CD4-positive, alpha-beta T cell treated with Interleukin-4 for 1 hour (primary cell): ENCODE results near the gene ECPAS.
"Not testable (repeated sequence)": the region's sequence is repeated elsewhere in the genome, so short reads cannot be mapped to it uniquely, and the experiment has no call there.

Experiments used
- DNase-seq, 2 donors: peaks; one replicate each; pipeline ENCODE4 v3.0.0-alpha.2; 2020 to 2022

The ECPAS gene

GRCh38 chr9:111412280-111412679 lies 71.9 kb downstream of the ECPAS start:
- no peak for DNase-seq

DNA sequence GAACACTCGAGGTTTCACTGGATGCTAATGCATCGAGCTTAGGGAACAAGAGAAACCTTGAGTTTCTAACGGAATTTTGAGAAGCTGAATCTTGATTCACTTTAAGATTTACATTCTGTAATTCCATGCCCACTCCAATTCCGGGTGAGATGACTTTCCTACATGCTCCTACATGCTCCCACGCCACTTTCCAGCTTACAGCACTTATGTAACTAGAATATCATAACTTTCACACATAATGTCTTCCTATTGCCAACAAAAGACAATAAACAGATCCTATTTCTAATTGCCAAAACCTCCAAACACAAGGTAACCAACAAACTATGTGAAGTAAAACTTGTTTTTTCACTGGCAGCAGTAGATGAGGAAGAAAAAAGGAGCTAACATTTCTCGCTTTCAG lies 72.9 kb downstream of the ECPAS start:
- no peak for DNase-seq

GRCh38 chr9:111407813-111408212 lies 76.4 kb downstream of the ECPAS start:
- DNase-seq = no peak

GRCh38 chr9:111405701-111406100 lies 78.5 kb downstream of the ECPAS start:
- no peak for DNase-seq

DNA sequence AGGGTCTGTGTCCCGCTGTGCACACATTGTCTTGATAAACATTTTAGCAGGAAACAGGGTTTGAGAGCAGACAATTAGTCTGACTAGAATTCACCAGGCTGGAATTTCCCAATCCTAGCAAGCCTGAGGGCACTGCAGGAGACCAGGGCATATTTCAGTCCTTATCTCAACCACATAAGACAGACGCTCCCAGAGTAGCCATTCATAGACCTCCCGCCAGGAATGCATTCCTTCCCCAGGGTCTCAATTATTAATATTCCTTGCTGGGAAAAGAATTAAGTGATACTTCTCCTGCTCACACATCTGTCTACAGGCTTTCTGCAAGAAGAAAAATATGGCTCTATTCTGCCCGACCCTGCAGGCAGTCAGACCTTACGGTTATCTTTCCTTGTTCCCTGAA lies 82.7 kb downstream of the ECPAS start:
- DNase-seq = not testable (repeated sequence)

DNA sequence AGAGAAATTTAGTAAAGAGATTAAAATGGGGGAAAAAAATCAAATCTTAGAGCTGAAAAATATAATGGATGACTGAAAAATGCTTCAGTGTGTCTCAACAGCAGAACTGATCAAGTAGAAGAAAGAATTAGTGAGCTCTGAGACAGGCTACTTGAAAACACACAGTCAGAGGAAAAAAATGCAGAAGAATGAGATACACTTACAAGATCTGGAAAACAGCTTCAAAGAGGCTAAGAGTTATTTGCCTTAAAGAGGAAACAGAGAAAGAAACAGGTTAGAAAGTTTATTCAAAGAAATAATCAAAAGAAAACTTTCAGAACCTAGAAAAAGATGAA lies 83.7 kb downstream of the ECPAS start:
- no peak for DNase-seq

GRCh38 chr9:111399772-111400563 lies 84.2 kb downstream of the ECPAS start:
- DNase-seq = no peak

DNA sequence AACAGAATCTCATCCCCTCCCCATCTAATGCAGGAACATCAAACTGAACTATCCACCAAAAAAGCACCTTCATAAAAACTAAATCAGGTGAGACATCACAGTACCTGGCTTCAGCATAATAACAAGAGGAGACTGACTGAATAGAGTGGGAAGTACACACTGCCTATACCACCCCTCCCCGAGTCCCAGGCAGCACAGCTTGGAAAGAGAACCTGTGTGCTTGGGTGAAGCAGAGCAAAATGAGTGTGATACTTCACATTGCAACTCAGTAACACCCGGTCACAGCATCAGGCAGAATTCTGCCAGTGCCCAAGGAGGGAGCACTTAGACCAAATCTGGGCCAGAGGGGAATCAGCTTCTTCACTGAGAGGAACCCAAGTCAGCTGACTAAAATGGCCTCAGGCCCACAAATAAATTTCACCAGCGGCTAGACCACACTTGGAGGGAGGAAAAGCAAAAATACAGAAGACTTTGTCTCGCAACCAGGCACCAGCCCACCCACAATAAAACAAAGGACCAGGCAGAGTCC lies 84.9 kb downstream of the ECPAS start:
- DNase-seq = no peak

DNA sequence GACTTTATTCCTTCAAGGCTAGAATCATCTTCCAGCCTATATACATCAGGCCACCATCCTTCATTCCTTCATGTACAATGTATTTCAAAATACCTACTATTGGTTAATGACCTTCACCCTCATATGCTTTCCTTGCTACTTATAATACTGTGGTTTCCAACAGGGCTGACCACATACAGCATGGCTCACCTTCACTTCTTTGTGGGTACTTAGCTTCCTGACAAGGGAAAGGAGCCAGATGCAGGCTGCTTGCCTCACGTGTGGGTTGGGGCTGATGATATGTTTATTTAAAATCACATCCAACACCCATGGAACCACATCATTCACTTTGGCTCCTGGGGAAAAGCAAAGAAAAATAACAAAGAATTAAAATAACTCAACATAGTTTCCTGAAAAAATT lies 90.2 kb downstream of the ECPAS start:
- no peak for DNase-seq

DNA sequence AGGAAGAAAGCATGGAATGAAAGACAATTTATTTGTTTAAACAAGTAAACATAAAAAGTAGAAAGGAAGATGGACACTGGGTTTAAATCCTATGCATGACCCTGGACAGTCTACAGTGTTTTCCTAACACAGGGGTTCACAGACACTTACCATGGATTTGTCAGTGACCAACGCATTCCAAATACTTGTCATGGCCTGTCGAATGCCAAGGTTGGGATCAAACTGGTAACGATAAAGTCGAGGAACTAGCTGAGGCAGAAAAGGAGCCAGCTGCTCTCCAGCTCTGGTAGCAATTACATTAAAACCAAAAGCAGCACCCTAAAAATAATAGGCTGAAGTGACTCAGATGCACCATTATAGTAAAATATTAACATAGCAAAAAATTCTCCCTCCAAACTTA lies 94.8 kb downstream of the ECPAS start:
- no peak for DNase-seq

GRCh38 chr9:111386386-111386785 lies 97.8 kb downstream of the ECPAS start:
- DNase-seq = no peak

GRCh38 chr9:111381006-111381405 lies 103.2 kb downstream of the ECPAS start:
- no peak for DNase-seq

DNA sequence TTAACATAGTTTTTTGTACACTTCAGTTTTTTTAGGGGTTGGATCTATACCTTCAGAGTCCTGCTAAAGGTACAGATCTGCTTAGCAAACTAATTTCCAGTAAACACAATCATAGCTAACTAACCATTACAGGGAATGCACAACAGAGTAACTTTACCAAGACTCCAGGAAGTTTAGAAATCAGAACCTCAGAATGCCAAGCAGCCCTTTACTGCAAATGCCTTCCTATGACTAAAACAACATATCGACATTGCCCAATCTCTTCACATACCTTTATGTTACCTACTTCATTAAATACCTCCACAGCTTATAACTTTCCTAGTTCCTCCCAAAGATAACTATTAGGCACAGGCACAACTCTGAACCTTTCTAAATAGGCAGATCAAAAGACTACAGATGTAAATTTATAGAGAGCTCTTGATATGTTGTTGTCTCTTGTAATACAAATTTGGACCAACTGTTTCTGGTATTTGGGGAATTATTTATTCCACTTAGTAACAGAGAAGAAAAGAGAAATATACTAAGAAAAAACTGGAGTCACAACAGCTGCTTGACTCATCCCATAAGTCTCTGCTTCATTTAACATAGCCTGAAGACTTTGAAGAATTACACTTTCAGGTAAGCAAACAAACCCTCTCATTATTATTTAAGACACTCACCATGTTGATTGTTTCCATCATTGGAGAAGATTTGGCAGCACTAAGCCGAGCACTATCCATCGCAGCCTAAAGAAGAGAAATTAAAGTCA lies 108.2 kb downstream of the ECPAS start:
- DNase-seq = no peak

DNA sequence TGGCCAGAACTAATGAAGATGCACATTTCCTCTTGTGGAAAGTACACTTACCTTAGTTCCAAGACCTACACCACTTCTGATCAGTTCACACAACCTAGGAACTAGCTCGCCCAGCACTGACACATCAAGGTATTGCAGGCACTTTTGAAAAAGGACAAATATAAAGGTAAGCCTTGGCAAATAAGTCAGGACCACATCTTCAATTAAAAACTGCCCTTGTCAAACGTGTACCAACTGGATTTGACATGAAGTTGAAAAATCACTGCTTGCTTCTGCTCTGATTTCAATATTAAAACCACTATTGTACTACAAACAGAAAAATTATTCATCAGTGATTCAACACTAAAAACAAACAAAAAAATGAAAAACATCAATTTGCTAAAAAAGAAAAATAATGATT lies 109.1 kb downstream of the ECPAS start:
- no peak for DNase-seq

- no peak for DNase-seq
These were observed 111.9 kb downstream of the ECPAS start for GRCh38 chr9:111372297-111372696.

DNA sequence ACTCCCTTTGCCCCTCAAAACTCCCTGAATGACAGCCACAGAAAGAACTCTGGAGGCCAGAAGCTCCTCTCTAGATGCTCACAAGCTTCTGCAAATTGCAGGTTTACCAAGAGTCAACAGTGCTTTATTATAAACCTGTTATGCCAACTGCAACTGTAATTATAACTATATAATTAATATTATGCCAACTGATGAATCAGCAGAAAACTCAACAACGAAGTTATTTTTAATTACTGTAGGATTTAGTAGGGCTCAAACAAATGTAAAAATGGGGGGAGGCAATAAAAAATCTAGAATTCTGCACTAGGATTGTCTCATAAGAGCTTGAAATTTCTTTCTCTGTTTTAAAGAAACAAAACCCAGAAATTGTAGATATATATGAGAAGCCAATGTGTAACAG lies 117.2 kb downstream of the ECPAS start:
- DNase-seq = no peak

GRCh38 chr9:111362526-111362925 lies 121.7 kb downstream of the ECPAS start:
- DNase-seq = no peak

DNA sequence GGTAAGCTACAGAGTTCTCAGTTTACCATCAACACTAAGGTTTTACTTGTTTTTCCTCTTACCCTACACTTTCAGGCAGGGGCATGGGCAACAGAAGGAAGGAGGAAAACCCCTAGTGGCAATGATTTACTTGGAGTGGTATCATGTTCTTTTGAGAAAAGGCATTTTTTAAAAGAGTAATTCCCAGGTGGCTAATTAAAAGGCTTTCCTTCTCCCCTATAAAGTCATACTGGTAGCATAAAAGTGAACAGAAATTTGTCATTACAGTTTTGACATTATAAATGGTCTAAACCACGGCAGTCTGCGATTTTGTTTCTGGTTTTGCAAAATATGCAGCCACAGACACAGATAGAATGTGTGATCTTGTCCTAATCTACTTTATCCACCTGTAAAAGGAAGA lies 123.3 kb downstream of the ECPAS start:
- no peak for DNase-seq

GRCh38 chr9:111356481-111357244 lies 127.5 kb downstream of the ECPAS start:
- DNase-seq = no peak

DNA sequence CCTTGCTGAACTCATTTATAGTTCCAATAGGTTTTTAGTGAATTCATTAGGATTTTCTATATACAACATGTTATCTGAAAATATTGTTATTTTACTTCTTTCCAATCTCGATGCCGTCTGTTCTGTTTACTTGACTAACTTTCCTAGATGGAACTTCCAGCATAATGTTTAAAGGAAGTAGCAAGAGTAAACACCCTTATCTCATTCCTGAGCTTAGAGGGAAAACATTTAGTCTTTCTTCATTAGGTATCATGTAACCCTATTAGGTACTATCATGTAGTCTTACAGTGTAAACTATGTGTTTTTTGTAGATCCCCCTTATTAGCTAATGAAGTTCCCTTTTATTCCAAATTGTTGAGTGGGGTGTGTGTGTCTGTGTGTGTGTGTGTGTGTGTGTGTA lies 131.6 kb downstream of the ECPAS start:
- no peak for DNase-seq

- DNase-seq = no peak
These were observed 133.6 kb downstream of the ECPAS start for GRCh38 chr9:111350556-111350955.

GRCh38 chr9:111349766-111350165 lies 134.4 kb downstream of the ECPAS start:
- no peak for DNase-seq

- DNase-seq = no peak
These were observed 135.3 kb downstream of the ECPAS start for GRCh38 chr9:111348821-111349271.
